Endometrium (tissue), 2 donors: ENCODE results near the gene AK9.

Experiments
- FAIRE-seq: peaks from 2 replicates; lab custom pipeline; 2012; peaks lifted over from hg19 to GRCh38; lab: Jason Lieb, UNC
- donor health status: control.
- donor health status: control.

Gene AK9

GRCh38 chr6:109456710-109457561 is 234.1 kb downstream of the AK9 start:
- no peak for FAIRE-seq

DNA sequence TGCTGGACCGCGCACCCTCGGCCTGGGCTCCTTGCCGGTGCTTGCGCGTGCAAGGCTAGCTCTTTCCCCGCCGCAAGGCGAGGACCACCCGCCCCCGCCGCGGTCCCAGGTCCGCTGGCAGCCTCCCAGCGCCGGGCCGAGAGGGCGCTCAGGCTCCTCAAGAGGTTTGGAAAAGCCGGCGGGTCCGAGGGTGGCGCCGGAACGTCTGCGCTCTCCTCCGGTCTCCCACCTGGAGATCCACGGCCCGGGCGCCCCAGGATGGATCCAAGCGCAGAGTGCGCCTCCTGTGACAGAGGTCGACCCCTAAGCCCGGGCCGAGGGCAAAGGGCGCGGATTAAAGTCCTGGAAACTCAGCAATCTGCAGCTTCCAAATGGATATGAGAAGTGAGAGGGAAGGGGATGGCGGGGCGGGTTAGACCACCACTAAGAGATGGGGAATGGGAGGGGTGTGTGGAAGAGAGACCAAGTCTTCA is 234.9 kb downstream of the AK9 start:
- no peak for FAIRE-seq

GRCh38 chr6:109455437-109456110 is 235.4 kb downstream of the AK9 start, which contains the start of gene MICAL1:
Gene MICAL1 (minus strand): TSS chr6:109455772. CDS start chr6:109454196, 1,576 bp downstream.
- no peak for FAIRE-seq

- FAIRE-seq, result no peak
Measured at GRCh38 chr6:109454496-109455436, 236.2 kb downstream of the AK9 start.

- no peak for FAIRE-seq
Measured at GRCh38 chr6:109453594-109454495, 237.2 kb downstream of the AK9 start.

DNA sequence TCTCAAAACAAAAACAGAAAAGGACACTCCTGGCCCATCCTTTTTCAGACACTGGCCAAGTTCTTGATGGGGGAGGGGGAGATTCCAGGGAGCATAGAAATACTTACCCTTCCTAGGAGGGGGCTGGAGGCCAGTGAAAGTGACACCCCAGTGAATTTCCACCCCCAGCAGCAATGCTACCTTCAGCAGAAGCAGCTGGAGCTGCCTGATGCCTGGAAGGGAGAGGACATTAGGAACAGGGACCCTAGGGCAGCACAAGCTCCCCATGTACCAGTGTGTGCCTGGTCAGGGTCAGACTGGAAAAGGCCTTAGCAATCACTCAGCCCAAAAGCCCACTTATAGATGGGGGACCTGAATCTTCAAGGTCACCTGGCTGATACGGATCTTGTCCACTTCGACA is 237.8 kb downstream of the AK9 start:
- FAIRE-seq, result no peak

DNA sequence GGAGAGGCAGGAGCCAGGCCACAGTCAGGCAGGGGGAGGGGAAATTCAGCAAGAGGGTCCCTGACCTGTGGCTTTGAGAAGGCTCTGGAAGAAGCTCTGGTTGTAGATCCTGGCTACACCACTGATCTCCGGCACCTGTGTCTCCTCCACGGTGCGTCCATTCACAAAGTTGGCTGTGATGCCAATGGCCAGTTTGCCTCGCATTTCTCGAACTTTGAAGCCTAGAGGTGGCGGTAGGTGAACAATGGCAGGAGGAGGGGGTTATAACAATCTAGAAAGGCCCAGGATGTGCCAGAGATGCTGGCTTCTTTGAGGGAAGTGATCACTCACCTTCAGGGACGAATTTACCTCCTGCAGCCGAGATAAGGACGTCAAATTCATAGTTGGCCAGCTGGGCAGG is 238.8 kb downstream of the AK9 start:
- FAIRE-seq, result no peak

GRCh38 chr6:109451376-109451775 is 239.6 kb downstream of the AK9 start:
- no peak for FAIRE-seq

- FAIRE-seq, result no peak
Measured at GRCh38 chr6:109450801-109451200, 240.2 kb downstream of the AK9 start.

DNA sequence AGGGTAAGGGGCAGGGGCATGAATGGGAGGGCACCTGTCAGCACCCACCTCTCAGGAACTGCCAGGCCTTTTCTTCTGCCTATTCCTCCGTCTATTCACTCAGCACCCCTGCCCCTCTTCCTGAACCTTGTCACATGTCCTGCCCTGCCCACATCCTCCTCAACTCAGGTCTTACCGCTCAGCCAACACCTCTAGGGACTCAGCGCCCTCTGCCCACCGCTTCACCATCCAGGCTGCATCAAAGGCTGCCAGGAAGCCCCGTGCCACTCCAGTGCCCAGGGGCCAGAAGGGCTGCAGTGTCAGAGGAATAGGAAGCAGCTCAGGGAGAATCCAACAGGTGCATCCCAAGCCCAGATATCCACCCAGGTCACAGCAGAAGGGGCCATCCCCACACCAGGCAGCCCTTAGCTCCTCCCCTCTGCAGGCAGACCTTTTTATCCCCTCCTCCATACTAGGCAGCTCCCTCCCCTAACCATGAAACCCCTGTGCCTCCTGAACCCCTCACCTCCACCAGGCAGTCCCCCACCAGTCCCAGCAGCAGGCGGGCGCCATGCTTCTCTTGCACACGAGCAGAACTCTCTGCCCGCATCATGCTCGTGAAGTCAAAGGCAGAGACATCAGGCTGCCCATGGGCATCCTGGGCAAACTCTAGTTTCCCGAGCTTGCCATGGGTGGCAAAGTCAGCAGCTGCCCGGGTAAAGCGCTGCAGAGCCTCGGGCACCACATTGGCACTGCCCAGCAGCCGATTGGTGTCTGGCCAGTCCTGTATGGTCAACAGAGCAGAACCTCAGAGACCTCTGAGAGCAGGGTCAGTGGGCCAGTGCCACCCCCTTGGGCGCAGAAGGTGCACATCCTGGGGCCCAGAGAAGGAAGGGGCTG is 241.0 kb downstream of the AK9 start:
- no peak for FAIRE-seq

DNA sequence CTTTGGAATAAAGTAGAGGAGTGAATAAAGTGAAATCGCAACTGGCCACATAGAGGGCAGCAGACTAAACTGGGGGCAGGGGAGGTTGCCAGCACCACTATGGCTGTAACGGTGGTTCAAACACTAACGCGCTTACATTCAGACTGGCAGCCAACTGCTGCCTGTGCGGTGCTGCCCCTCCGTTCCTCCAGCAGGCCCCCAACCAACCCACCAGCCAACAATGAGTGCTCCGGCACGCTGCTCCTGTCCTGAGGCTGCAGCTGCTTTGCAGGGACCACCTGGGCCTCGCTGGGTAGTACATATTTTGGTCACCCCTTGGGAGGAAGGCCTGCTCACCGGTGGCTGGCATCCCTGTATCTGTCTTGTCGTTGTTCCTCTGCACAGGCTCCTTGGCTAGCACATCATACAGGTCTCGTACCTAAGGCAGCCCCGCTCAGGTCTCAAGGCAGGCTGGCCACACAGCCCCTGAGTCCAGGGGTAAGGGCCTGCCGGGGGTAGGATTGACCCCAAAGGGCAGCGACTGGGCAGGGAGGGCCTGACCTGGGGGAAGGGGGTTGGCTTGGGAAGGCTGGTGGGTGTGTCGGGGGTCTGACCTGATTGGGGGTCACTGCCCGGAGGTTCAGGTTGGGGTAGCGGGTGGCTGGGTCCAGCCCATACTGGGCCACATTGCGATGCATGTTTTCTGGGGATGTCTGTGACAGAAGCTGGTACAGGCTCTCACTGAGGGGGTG is 241.8 kb downstream of the AK9 start:
- FAIRE-seq, result no peak

DNA sequence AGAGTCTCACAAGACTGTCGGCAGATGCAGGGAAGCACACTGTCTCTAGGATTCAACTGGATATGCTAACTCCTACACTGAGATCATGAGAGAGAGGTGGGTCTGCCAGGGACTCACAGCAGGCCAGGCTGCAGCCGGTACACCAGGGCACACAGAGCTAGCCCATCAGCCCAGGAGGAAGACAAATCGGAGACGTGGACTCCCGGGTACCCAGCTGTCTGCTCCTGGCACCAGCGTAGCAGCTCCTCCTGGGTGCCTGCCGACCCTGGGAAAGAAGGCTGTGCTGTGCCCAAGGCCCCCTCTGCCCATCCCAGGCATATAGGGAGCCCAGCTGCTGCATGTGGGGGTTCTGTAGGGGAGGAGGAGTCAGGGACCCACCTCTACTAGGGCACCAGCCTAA is 242.4 kb downstream of the AK9 start:
- FAIRE-seq, result no peak

DNA sequence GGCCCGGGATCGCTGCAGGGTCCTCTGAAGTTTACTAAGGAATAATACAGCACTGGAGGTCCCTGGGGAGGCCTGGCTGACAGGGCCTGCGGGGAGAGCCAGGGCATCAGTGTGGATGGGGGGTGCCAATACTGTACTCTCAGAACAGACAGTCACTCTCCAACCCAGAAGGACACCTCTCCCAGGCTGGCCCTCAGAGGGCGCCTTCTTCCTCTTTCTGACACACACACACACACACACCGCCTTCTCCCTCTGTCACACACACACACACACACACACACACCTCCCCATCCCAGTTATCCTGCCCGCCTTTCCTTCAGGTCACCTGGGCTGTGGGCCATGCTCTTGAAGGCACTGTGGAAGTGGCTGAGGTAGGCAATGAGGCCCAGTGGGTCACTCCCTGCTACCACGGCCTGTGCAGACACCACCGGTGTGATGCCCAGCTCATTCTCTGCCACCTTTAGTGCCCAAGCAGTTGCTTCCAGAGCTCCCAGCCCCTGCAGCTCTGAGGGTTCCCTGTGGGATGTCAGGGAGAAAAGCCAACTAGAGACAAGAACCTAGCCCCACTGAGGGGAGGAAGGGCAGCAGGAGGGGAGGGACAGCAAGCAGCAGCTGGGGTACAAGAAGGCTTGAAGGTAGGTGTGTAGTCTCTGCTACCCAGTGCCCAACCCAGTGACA is 243.0 kb downstream of the AK9 start:
- FAIRE-seq, result no peak

- FAIRE-seq, result no peak
Measured at GRCh38 chr6:109447087-109447486, 243.9 kb downstream of the AK9 start.

- no peak for FAIRE-seq
Measured at GRCh38 chr6:109446541-109446940, 244.5 kb downstream of the AK9 start.

GRCh38 chr6:109446072-109446471 is 244.9 kb downstream of the AK9 start:
- FAIRE-seq, result no peak

- FAIRE-seq, result no peak
Measured at GRCh38 chr6:109445382-109445781, 245.6 kb downstream of the AK9 start.

DNA sequence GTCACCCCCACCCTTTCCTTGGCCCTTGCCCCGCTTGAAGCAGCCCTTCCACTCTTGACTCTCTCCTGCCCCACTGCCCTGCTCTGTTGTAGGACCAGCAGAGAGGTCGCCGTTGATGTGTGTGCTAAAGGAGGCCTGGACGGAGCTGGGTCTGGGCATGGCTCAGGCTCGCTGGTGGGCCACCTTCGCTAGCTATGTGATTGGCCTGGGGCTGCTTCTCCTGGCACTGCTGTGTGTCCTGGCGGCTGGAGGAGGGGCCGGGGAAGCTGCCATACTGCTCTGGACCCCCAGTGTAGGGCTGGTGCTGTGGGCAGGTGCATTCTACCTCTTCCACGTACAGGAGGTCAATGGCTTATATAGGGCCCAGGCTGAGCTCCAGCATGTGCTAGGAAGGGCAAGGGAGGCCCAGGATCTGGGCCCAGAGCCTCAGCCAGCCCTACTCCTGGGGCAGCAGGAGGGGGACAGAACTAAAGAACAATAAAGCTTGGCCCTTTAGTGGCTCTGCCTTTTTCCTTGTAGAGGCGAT is 247.5 kb downstream of the AK9 start:
- FAIRE-seq, result no peak
